Measurements from ENCODE around the gene DLG1.

The DLG1 gene

GRCh38 chr3:197248341-197248740, 50.1 kb downstream of the DLG1 start:
- DNase-seq (ENCODE audit: low read depth in 1 of 2, low spot score in 1 of 2) = no peak

GRCh38 chr3:197244751-197245150, 53.7 kb downstream of the DLG1 start:
- DNase-seq (ENCODE audit: low read depth in 1 of 2, low spot score in 1 of 2) = no peak

GRCh38 chr3:197242784-197243432, 55.5 kb downstream of the DLG1 start:
- DNase-seq (ENCODE audit: low read depth in 1 of 2, low spot score in 1 of 2) = no peak

GRCh38 chr3:197241173-197241572, 57.2 kb downstream of the DLG1 start:
- DNase-seq (ENCODE audit: low read depth in 1 of 2, low spot score in 1 of 2) = no peak

GRCh38 chr3:197239857-197240256, 58.6 kb downstream of the DLG1 start:
- no peak for DNase-seq (ENCODE audit: low read depth in 1 of 2, low spot score in 1 of 2)

GRCh38 chr3:197238842-197239241, 59.6 kb downstream of the DLG1 start:
- no peak for DNase-seq (ENCODE audit: low read depth in 1 of 2, low spot score in 1 of 2)

- DNase-seq (ENCODE audit: low read depth in 1 of 2, low spot score in 1 of 2) = no peak
Observed at GRCh38 chr3:197237897-197238296, 60.5 kb downstream of the DLG1 start.

GRCh38 chr3:197236362-197236761, 62.0 kb downstream of the DLG1 start:
- no peak for DNase-seq (ENCODE audit: low read depth in 1 of 2, low spot score in 1 of 2)

GRCh38 chr3:197234947-197235914, 63.2 kb downstream of the DLG1 start:
- no peak for DNase-seq (ENCODE audit: low read depth in 1 of 2, low spot score in 1 of 2)

GRCh38 chr3:197231321-197231720, 67.1 kb downstream of the DLG1 start:
- no peak for DNase-seq (ENCODE audit: low read depth in 1 of 2, low spot score in 1 of 2)

GRCh38 chr3:197229836-197230235, 68.6 kb downstream of the DLG1 start:
- DNase-seq (ENCODE audit: low read depth in 1 of 2, low spot score in 1 of 2) = no peak

- DNase-seq (ENCODE audit: low read depth in 1 of 2, low spot score in 1 of 2) = no peak
Observed at GRCh38 chr3:197229178-197229577, 69.2 kb downstream of the DLG1 start.

- DNase-seq (ENCODE audit: low read depth in 1 of 2, low spot score in 1 of 2) = no peak
Observed at GRCh38 chr3:197227780-197228574, 70.4 kb downstream of the DLG1 start.

- no peak for DNase-seq (ENCODE audit: low read depth in 1 of 2, low spot score in 1 of 2)
Observed at GRCh38 chr3:197226179-197226578, 72.2 kb downstream of the DLG1 start.

GRCh38 chr3:197225579-197225978, 72.8 kb downstream of the DLG1 start:
- DNase-seq (ENCODE audit: low read depth in 1 of 2, low spot score in 1 of 2) = no peak

- no peak for DNase-seq (ENCODE audit: low read depth in 1 of 2, low spot score in 1 of 2)
Observed at GRCh38 chr3:197224034-197224444, 74.4 kb downstream of the DLG1 start.

- DNase-seq (ENCODE audit: low read depth in 1 of 2, low spot score in 1 of 2) = no peak
Observed at GRCh38 chr3:197222937-197223370, 75.5 kb downstream of the DLG1 start.

GRCh38 chr3:197219619-197220018, 78.8 kb downstream of the DLG1 start:
- no peak for DNase-seq (ENCODE audit: low read depth in 1 of 2, low spot score in 1 of 2)

GRCh38 chr3:197218210-197218609, 80.2 kb downstream of the DLG1 start:
- no peak for DNase-seq (ENCODE audit: low read depth in 1 of 2, low spot score in 1 of 2)

GRCh38 chr3:197216914-197217313, 81.5 kb downstream of the DLG1 start:
- no peak for DNase-seq (ENCODE audit: low read depth in 1 of 2, low spot score in 1 of 2)

- no peak for DNase-seq (ENCODE audit: low read depth in 1 of 2, low spot score in 1 of 2)
Observed at GRCh38 chr3:197216169-197216860, 82.1 kb downstream of the DLG1 start.

All from activated T-helper 1 cell treated with anti-CD3 and anti-CD28 coated beads, Interleukin-2, amount 50 U/mL, for 16 hours (primary cell).